Cardiac fibroblast (primary cell): ENCODE results near the gene ZNF467.

Source experiments
- DNase-seq, 2 donors: peaks; one replicate each; pipeline versions ENCODE4 v3.0.0 to v3.0.0-alpha.2; 2010; ENCODE audit warnings: low read depth in 2 of 2
- H3K4me3 ChIP-seq, 2 donors: replicated peaks in 1 of 2; 1 replicate in 1 of 2; 2 replicates in 1 of 2; pipeline ENCODE4 v1.5.1; 2011; ENCODE audit warnings: low read depth in 2 of 2, low read length in 2 of 2, mild to moderate bottlenecking in 2 of 2, moderate library complexity in 1 of 2
- TF ChIP-seq, protein P1 (sequence below): IDR thresholded peaks from one replicate; pipeline ENCODE4 v1.5.1; 2011; ENCODE audit warnings: low read depth, mild to moderate bottlenecking, low read length, inconsistent platforms

The ZNF467 gene

DNA sequence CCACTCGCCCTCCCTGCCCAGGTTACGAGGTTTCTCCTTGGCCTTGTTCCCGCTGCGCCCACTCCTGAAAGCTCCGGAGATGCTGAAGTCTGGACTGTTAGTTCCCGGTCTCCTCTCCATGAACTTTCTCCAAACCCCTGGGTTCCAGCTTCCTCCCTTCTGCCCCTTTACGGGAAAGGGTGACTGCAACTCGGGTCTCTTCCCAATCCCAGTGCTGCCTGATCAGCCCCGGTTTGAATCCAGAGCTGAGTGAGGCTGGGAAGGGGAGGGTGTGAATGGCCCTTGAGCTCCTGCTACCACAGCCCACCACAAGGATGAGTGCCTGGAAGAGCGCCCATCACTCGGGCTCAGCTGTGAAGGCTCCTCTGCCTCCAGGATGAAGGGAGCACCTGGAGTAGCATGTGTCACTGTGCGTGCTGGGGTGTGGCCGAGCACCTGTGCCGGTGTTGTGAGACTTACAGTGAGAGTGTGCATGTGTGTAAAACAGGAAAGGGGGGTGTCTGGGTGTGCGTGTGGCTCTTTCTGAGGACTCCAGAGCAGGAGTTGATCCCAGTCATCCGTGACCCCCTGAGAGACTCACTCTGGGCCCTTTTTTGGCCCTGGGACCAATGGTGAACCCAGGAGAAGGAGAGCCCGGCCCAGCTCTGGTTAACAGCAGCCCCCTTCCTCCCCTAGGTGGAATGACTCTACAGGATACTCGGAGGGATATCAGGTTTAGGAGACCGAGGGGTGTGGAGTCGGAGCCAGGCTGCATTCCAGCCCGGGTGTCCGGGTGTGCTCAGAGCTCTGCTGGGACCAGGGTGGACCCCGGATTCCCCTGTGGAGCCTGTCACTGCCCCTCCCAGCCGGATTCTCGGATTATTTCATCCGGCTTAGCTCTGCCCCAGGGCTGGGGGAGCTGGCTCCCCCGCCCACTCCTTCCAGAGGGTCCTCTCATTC, 1.1 kb upstream of the ZNF467 start:
- TF ChIP-seq, protein P1, sequence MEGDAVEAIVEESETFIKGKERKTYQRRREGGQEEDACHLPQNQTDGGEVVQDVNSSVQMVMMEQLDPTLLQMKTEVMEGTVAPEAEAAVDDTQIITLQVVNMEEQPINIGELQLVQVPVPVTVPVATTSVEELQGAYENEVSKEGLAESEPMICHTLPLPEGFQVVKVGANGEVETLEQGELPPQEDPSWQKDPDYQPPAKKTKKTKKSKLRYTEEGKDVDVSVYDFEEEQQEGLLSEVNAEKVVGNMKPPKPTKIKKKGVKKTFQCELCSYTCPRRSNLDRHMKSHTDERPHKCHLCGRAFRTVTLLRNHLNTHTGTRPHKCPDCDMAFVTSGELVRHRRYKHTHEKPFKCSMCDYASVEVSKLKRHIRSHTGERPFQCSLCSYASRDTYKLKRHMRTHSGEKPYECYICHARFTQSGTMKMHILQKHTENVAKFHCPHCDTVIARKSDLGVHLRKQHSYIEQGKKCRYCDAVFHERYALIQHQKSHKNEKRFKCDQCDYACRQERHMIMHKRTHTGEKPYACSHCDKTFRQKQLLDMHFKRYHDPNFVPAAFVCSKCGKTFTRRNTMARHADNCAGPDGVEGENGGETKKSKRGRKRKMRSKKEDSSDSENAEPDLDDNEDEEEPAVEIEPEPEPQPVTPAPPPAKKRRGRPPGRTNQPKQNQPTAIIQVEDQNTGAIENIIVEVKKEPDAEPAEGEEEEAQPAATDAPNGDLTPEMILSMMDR = no peak
- DNase-seq = peak in 1 of 2 donors; percentile 30
- peak overlapping the region in 1 of 2 donors; percentile 95 for H3K4me3 ChIP-seq

GRCh38 chr7:149772956-149773434, 393 bp downstream of the ZNF467 start:
- H3K4me3 ChIP-seq = peak overlapping the region; percentile 61 to 95
- no peak for DNase-seq
- TF ChIP-seq, protein P1 = no peak

GRCh38 chr7:149772241-149772955, 990 bp downstream of the ZNF467 start:
- DNase-seq = no peak
- TF ChIP-seq, protein P1 = no peak
- peak overlapping the region; percentile 61 to 95 for H3K4me3 ChIP-seq

DNA sequence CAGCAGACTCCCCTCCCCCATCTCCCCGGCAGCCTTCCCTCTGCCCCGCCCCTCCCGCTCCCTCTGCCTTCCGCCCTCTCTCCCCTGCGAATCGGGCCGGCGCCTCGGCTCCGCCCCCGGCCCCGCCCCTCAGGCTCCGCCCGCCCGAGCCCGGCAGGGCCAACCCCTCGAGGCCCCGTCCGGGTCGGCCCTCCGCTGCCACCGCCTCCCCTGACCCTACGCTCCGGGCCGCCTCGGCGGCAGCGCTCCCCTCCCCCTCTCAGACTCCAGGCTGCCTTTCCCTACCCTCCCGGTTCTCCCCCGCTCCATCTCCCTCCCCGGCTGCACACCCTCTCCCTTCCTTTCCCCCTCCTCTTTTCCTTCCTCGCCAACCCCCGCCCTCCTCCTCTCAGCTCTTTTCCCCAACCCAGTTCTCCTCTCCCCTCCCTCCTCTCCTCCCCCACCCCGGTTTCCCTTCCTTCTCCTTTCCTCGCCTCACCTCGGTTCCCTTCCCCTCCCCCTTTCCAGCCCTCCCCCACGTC, 1.6 kb downstream of the ZNF467 start:
- TF ChIP-seq, protein P1 = no peak
- peak; percentile 83 to 99 for DNase-seq
- H3K4me3 ChIP-seq = peak overlapping the region; percentile 61 to 95

GRCh38 chr7:149770728-149771636, 2.4 kb downstream of the ZNF467 start:
- peak overlapping the region; percentile 38 to 49 for H3K4me3 ChIP-seq
- TF ChIP-seq, protein P1 = no peak
- no peak for DNase-seq

GRCh38 chr7:149769915-149770314, 3.5 kb downstream of the ZNF467 start:
- no peak overlapping the region for H3K4me3 ChIP-seq
- DNase-seq = no peak
- TF ChIP-seq, protein P1 = no peak
